HEK293T (cell line): ENCODE data around the gene RNF148.

Experiments used
- CTCF ChIA-PET: fragments of 350-600 bp; formaldehyde crosslinking; extraction: SDS; loops from one replicate; lab custom pipeline; 2021; ENCODE audit warnings: antibody characterized with exemption, inconsistent platforms; lab: Yijun Ruan, JAX
- POLR2A ChIA-PET: fragments of 350-600 bp; formaldehyde crosslinking; extraction: SDS; loops from one replicate; lab custom pipeline; 2020; ENCODE audit warnings: antibody characterized with exemption, inconsistent platforms; lab: Yijun Ruan, JAX
- DNase-seq: peaks from one replicate; pipeline ENCODE4 v3.0.0; 2012; ENCODE audit warnings: mixed read lengths; ENCODE audit errors: extremely low spot score
- ARNT ChIP-seq: fragments of 450-650 bp; IDR thresholded peaks from 2 replicates; pipeline ENCODE4 v1.6.1; 2017; ENCODE audit warnings: mild to moderate bottlenecking
- BHLHE40 ChIP-seq: fragments of 450-650 bp; IDR thresholded peaks from 2 replicates; pipeline ENCODE4 v1.6.1; 2016; ENCODE audit warnings: mild to moderate bottlenecking, moderate library complexity, borderline replicate concordance
- CTBP1 ChIP-seq: fragments of 450-650 bp; IDR thresholded peaks from 2 replicates; pipeline ENCODE4 v1.6.1; 2016; ENCODE audit warnings: borderline replicate concordance
- ELF4 ChIP-seq: fragments of 450-650 bp; IDR thresholded peaks from 2 replicates; pipeline ENCODE4 v1.6.1; 2017; ENCODE audit warnings: antibody characterized with exemption
- FOXA1 ChIP-seq: fragments of 450-650 bp; IDR thresholded peaks from 2 replicates; pipeline ENCODE4 v1.6.1; 2016; ENCODE audit warnings: mild to moderate bottlenecking
- FOXK2 ChIP-seq: fragments of 450-650 bp; IDR thresholded peaks from 2 replicates; pipeline ENCODE4 v1.6.1; 2016; ENCODE audit warnings: mild to moderate bottlenecking
- FOXM1 ChIP-seq: fragments of 450-650 bp; IDR thresholded peaks from 2 replicates; pipeline ENCODE4 v1.6.1; 2017; ENCODE audit warnings: mild to moderate bottlenecking, borderline replicate concordance
- HDGF ChIP-seq: fragments of 450-650 bp; IDR thresholded peaks from 2 replicates; pipeline ENCODE4 v1.6.1; 2017; ENCODE audit warnings: antibody characterized with exemption, borderline replicate concordance
- L3MBTL2 ChIP-seq: fragments of 450-650 bp; conservative IDR thresholded peaks from 2 replicates; pipeline ENCODE4 v1.6.1; 2016; ENCODE audit warnings: mild to moderate bottlenecking
- LEF1 ChIP-seq: fragments of 450-650 bp; IDR thresholded peaks from 2 replicates; pipeline ENCODE4 v1.6.1; 2017; ENCODE audit warnings: mild to moderate bottlenecking, borderline replicate concordance
- NFRKB ChIP-seq: fragments of 450-650 bp; IDR thresholded peaks from 2 replicates; pipeline ENCODE4 v1.6.1; 2016; ENCODE audit warnings: mild to moderate bottlenecking, moderate library complexity
- PKNOX1 ChIP-seq: fragments of 450-650 bp; IDR thresholded peaks from 2 replicates; pipeline ENCODE4 v1.6.1; 2016
- SP1 ChIP-seq: fragments of 450-650 bp; IDR thresholded peaks from 2 replicates; pipeline ENCODE4 v1.6.1; 2017
- SUZ12 ChIP-seq: fragments of 450-650 bp; IDR thresholded peaks from 2 replicates; pipeline ENCODE4 v1.6.1; 2016; ENCODE audit warnings: mild to moderate bottlenecking
- TARDBP ChIP-seq: fragments of 450-650 bp; IDR thresholded peaks from 2 replicates; pipeline ENCODE4 v1.6.1; 2016
- ZNF384 ChIP-seq: fragments of 450-650 bp; IDR thresholded peaks from 2 replicates; pipeline ENCODE4 v1.6.1; 2016

Gene RNF148

DNA sequence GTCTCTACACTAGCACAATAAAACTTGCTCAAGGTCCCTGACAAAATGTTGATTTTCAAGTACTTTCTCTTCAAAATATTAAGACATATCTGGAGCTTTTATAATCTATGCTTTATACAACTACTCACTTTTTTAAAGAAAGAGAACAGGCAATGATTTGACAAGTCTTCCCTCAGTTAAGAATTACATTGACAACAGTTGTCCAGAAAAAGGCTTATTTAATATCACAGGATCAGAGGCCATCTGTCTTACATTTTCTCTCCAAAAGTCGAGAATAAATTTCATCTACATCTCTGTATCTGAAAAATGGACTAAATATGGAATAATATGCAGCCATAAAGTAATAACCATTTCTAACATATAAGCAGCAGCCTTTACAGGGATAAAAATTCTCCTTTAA, 8.2 kb upstream of the RNF148 start:
- no peak for DNase-seq
- TF ChIP-seq NFRKB (no peak), L3MBTL2 (no peak), FOXK2 (no peak), CTBP1 (no peak), TARDBP (no peak), ZNF384 (no peak), HDGF (no peak), PKNOX1 (no peak), ELF4 (no peak), SUZ12 (no peak), SP1 (no peak), BHLHE40 (no peak), ARNT (no peak), FOXM1 (no peak), FOXA1 (no peak), LEF1 (no peak)
- ChIA-PET CTCF (no interaction called here), POLR2A (no interaction called here)

GRCh38 chr7:122709930-122710646, 7.4 kb upstream of the RNF148 start:
- DNase-seq = no peak
- TF ChIP-seq TARDBP (no peak), LEF1 (no peak), ZNF384 (no peak), SUZ12 (no peak), BHLHE40 (no peak), SP1 (no peak), ELF4 (no peak), FOXM1 (no peak), L3MBTL2 (no peak), HDGF (no peak)
- ChIA-PET CTCF (no interaction called here), POLR2A (no interaction called here)

- CTCF ChIA-PET = no interaction called here
- DNase-seq = no peak
- POLR2A ChIA-PET = no interaction called here
- TF ChIP-seq CTBP1 (no peak), L3MBTL2 (no peak), BHLHE40 (no peak), ARNT (no peak), FOXK2 (no peak), TARDBP (no peak), SUZ12 (no peak), ZNF384 (no peak), NFRKB (no peak), FOXA1 (no peak), PKNOX1 (no peak)
Observed at GRCh38 chr7:122706836-122707235, 4.1 kb upstream of the RNF148 start.

GRCh38 chr7:122699017-122699416, 3.7 kb downstream of the RNF148 start, which contains the start of gene RNF133:
Gene RNF133 (minus strand): TSS chr7:122699117. CDS start chr7:122698918, 199 bp downstream.
- TF ChIP-seq NFRKB = no peak
- no peak for TF ChIP-seq SP1
- TF ChIP-seq TARDBP = no peak
- no peak for TF ChIP-seq FOXK2
- no peak for TF ChIP-seq FOXA1
- TF ChIP-seq HDGF = no peak
- no peak for TF ChIP-seq SUZ12
- no peak for TF ChIP-seq PKNOX1
- no peak for TF ChIP-seq L3MBTL2
- CTCF ChIA-PET = no interaction called here
- POLR2A ChIA-PET = interaction anchor here (0.7 kb wide), 1 partner anchor 213 kb away, joined by 3 read pairs; no protein-coding TSS in a partner anchor
- DNase-seq = no peak

GRCh38 chr7:122695816-122696215, 6.9 kb downstream of the RNF148 start:
- DNase-seq = no peak
- TF ChIP-seq HDGF = no peak
- no peak for TF ChIP-seq SUZ12
- TF ChIP-seq PKNOX1 = no peak
- TF ChIP-seq CTBP1 = no peak
- TF ChIP-seq ELF4 = no peak
- no peak for TF ChIP-seq TARDBP
- TF ChIP-seq ARNT = no peak
- TF ChIP-seq LEF1 = no peak
- TF ChIP-seq ZNF384 = no peak
- no peak for TF ChIP-seq FOXM1
- CTCF ChIA-PET = no interaction called here
- POLR2A ChIA-PET = no interaction called here

- TF ChIP-seq FOXM1 (no peak), L3MBTL2 (no peak), FOXK2 (no peak), SUZ12 (no peak), ELF4 (no peak), NFRKB (no peak), BHLHE40 (no peak), CTBP1 (no peak), ARNT (no peak), PKNOX1 (no peak), TARDBP (no peak), HDGF (no peak), LEF1 (no peak), ZNF384 (no peak), FOXA1 (no peak), SP1 (no peak)
- POLR2A ChIA-PET = no interaction called here
- CTCF ChIA-PET = no interaction called here
- DNase-seq = no peak
Observed at GRCh38 chr7:122694697-122695096, 8.0 kb downstream of the RNF148 start.
